GM15510 (cell line): ENCODE measurements around the gene TMIGD2.

Experiments used
- POLR2A ChIP-seq: IDR thresholded peaks from 3 replicates; pipeline ENCODE4 v1.6.1; 2011; ENCODE audit warnings: borderline replicate concordance; ENCODE audit not compliant: insufficient read length; ENCODE audit errors: extremely low read depth

TMIGD2 gene

GRCh38 chr19:4310247-4311121 is 8.3 kb upstream of the TMIGD2 start:
- no peak for TF ChIP-seq POLR2A

GRCh38 chr19:4305659-4306058 is 3.5 kb upstream of the TMIGD2 start:
- no peak for TF ChIP-seq POLR2A

- TF ChIP-seq POLR2A = no peak
Observed at GRCh38 chr19:4305257-4305612, 3.0 kb upstream of the TMIGD2 start.

GRCh38 chr19:4304538-4305256 is 2.5 kb upstream of the TMIGD2 start, which contains the start of gene FSD1:
Gene FSD1, plus strand, starts transcription at chr19:4304598. Its CDS starts 149 bp downstream, at chr19:4304747.
- no peak for TF ChIP-seq POLR2A

- TF ChIP-seq POLR2A = no peak
Observed at GRCh38 chr19:4303819-4304537, 1.8 kb upstream of the TMIGD2 start.

GRCh38 chr19:4301590-4302242 is 473 bp downstream of the TMIGD2 start:
- no peak for TF ChIP-seq POLR2A

- TF ChIP-seq POLR2A = no peak
Observed at GRCh38 chr19:4300589-4300988, 1.6 kb downstream of the TMIGD2 start.

- TF ChIP-seq POLR2A = no peak
Observed at GRCh38 chr19:4298810-4299550, 3.2 kb downstream of the TMIGD2 start.

- TF ChIP-seq POLR2A = no peak
Observed at GRCh38 chr19:4297901-4298809, 4.0 kb downstream of the TMIGD2 start.

GRCh38 chr19:4295972-4296771 is 6.0 kb downstream of the TMIGD2 start:
- TF ChIP-seq POLR2A = no peak

- no peak for TF ChIP-seq POLR2A
Observed at GRCh38 chr19:4294389-4294788, 7.8 kb downstream of the TMIGD2 start.

GRCh38 chr19:4292515-4292914 is 9.7 kb downstream of the TMIGD2 start:
- TF ChIP-seq POLR2A = no peak
